SH-SY5Y (cell line): ENCODE data around the gene WNT2.

Source experiments
- GATA2 ChIP-seq: IDR thresholded peaks from 2 replicates; pipeline ENCODE4 v1.6.1; 2011; ENCODE audit warnings: mild to moderate bottlenecking, low read depth, low read length
- GATA3 ChIP-seq: IDR thresholded peaks from 2 replicates; pipeline ENCODE4 v1.6.1; 2011; ENCODE audit warnings: low read depth, mild to moderate bottlenecking, low read length, moderate library complexity

GRCh38 chr7:117241088-117241487, 81.8 kb downstream of the WNT2 start:
- TF ChIP-seq GATA2 = no peak
- TF ChIP-seq GATA3 = no peak
